ENCODE results near the gene ABCB6.
A peak's percentile ranks its signal among the peaks of the same experiment; 100 is the strongest.
"Not testable (repeated sequence)": the region's sequence is repeated elsewhere in the genome, so short reads cannot be mapped to it uniquely, and the experiment has no call there.

Gene ABCB6

GRCh38 chr2:219218732-219219701 is at the start of gene ABCB6:
Gene ABCB6, minus strand, starts transcription at chr2:219218958. Its CDS starts 285 bp downstream, at chr2:219218673.
- TF ChIP-seq, protein P1, sequence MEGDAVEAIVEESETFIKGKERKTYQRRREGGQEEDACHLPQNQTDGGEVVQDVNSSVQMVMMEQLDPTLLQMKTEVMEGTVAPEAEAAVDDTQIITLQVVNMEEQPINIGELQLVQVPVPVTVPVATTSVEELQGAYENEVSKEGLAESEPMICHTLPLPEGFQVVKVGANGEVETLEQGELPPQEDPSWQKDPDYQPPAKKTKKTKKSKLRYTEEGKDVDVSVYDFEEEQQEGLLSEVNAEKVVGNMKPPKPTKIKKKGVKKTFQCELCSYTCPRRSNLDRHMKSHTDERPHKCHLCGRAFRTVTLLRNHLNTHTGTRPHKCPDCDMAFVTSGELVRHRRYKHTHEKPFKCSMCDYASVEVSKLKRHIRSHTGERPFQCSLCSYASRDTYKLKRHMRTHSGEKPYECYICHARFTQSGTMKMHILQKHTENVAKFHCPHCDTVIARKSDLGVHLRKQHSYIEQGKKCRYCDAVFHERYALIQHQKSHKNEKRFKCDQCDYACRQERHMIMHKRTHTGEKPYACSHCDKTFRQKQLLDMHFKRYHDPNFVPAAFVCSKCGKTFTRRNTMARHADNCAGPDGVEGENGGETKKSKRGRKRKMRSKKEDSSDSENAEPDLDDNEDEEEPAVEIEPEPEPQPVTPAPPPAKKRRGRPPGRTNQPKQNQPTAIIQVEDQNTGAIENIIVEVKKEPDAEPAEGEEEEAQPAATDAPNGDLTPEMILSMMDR (conservative IDR thresholded peaks at IDR 0.05; ENCODE audit: low read depth, low read length): no peak
- peak; percentile 68 for DNase-seq (ENCODE audit: low read depth)
- H3K4me3 ChIP-seq (ENCODE audit: low read length): peak within 1 kb of the TSS; percentile 39

GRCh38 chr2:219268294-219268693 is 49.5 kb upstream of the ABCB6 start:
- no peak overlapping the region for H3K4me3 ChIP-seq (ENCODE audit: low read length)
- TF ChIP-seq, protein P1 (conservative IDR thresholded peaks at IDR 0.05; ENCODE audit: low read depth, low read length): no peak
- no peak for DNase-seq (ENCODE audit: low read depth)

DNA sequence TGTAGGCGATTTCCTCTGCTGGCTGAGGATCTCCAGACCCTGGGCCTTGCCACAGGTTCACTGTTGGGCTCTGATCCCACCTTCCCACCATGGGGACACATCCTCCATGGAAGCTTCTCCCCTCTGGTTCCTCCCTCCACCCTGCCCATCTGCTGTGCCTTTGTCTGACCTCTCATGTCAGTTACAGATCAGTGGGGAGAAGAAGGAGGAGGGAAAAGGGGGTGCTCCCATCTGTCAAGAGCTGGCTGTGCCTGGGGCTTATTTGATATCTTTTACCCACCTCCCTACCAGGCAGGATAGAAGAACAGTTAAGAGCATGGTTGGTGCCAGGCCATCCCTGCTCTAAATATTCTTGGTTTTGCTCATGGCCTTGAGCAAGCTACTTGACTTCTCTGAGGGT is 48.1 kb upstream of the ABCB6 start:
- no peak overlapping the region for H3K4me3 ChIP-seq (ENCODE audit: low read length)
- DNase-seq (ENCODE audit: low read depth): no peak
- TF ChIP-seq, protein P1 (conservative IDR thresholded peaks at IDR 0.05; ENCODE audit: low read depth, low read length): no peak

DNA sequence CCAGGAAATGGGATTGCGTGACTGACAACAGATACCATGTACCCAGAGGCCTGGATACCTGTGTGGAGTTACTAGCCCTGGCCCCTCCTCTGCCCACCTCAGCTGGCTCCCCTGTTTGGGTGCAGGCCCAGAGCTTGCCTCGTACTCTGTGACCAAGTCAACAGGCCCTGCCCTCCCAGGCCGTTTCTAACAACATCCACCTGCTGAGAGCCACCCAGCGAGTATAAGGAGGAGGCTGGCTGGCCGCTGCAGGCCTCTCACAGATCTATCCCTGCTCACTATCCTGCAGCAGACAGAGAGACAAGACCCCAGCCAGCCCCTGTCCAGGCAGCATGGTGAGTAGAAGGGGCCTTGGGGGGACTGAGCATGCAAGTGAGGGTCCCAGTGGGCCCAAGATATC is 47.5 kb upstream of the ABCB6 start:
- TF ChIP-seq, protein P1 (conservative IDR thresholded peaks at IDR 0.05; ENCODE audit: low read depth, low read length): no peak
- DNase-seq (ENCODE audit: low read depth): no peak
- no peak overlapping the region for H3K4me3 ChIP-seq (ENCODE audit: low read length)

- no peak for DNase-seq (ENCODE audit: low read depth)
- H3K4me3 ChIP-seq (ENCODE audit: low read length): no peak overlapping the region
- TF ChIP-seq, protein P1 (conservative IDR thresholded peaks at IDR 0.05; ENCODE audit: low read depth, low read length): no peak
These were observed 42.5 kb upstream of the ABCB6 start for GRCh38 chr2:219261024-219261855.

DNA sequence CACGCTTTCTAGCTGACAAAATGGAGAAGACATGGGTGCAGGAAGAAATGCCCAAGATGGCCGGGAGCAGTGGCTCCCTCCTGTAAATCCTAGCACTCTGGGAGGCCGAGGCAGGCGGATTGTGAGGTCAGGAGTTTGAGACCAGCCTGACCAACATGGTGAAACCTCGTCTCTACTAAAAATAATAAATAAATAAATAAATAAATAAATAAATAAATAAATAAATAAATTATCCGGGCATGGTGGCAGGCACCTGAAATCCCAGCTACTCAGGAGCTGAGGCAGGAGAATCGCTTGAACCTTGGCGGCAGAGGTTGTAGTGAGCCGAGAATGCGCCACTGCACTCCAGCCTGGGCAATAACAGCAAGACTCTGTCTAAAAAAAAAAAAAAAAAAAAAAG is 40.2 kb upstream of the ABCB6 start:
- DNase-seq (ENCODE audit: low read depth); H3K4me3 ChIP-seq (ENCODE audit: low read length): not testable (repeated sequence)

DNA sequence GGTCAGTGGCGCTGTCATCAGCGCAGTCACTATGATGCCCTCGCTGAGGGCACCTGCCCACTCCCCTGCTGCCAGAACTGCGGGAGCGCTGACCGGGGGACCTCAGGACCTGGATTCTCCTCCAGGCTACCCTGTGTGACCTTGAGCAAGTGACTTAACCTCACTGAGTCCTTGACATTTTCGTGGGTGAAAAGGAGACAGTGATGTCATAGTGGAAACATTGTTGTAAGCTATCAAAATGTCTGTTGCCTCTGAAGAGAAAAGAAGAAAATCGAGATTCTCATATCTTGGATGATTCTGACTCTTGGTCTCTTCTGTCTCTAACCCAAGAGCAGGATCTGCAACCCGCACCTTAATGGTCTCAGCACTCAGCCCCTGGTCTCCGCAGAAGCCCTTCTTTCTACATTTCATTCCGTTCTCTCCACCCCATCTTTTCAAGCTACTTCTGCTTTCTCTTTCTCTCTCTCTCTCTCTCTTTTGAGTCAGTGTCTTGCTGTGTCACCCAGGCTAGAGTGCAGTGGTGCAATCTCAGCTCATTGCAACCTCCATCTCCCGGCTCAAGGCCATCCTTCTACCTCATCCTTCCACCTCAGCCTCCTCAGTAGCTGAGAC is 35.9 kb upstream of the ABCB6 start:
- TF ChIP-seq, protein P1 (conservative IDR thresholded peaks at IDR 0.05; ENCODE audit: low read depth, low read length): no peak

More for the DNA sequence above, 35.9 kb upstream of the ABCB6 start:
- no peak for DNase-seq (ENCODE audit: low read depth)
- peak overlapping the region; percentile 58 for H3K4me3 ChIP-seq (ENCODE audit: low read length)
